CD4-positive, alpha-beta T cell treated with Interleukin-4 for 4 hours (primary cell): ENCODE measurements around the gene BMP8B.
"Not testable (repeated sequence)": the region's sequence is repeated elsewhere in the genome, so short reads cannot be mapped to it uniquely, and the experiment has no call there.

Experiments used
- DNase-seq: peaks from one replicate; pipeline ENCODE4 v3.0.0-alpha.2; 2020

Gene BMP8B

GRCh38 chr1:39812913-39813312, 24.2 kb upstream of the BMP8B start:
- DNase-seq = no peak

- DNase-seq = no peak
Observed at GRCh38 chr1:39808784-39809517, 20.3 kb upstream of the BMP8B start.

GRCh38 chr1:39805385-39805784, 16.7 kb upstream of the BMP8B start:
- DNase-seq = no peak

GRCh38 chr1:39802496-39803260, 14.0 kb upstream of the BMP8B start:
- DNase-seq = no peak

- no peak for DNase-seq
Observed at GRCh38 chr1:39800471-39800835, 11.8 kb upstream of the BMP8B start.

GRCh38 chr1:39799770-39800470, 11.3 kb upstream of the BMP8B start:
- peak; percentile 59 for DNase-seq

GRCh38 chr1:39798859-39799769, 10.4 kb upstream of the BMP8B start:
- DNase-seq = peak; percentile 95

- DNase-seq = no peak
Observed at GRCh38 chr1:39795651-39796050, 7.0 kb upstream of the BMP8B start.

GRCh38 chr1:39791838-39792237, 3.2 kb upstream of the BMP8B start:
- no peak for DNase-seq

- DNase-seq = no peak
Observed at GRCh38 chr1:39789571-39790110, 976 bp upstream of the BMP8B start.

- no peak for DNase-seq
Observed at GRCh38 chr1:39788426-39788757, 273 bp downstream of the BMP8B start.

- not testable (repeated sequence) for DNase-seq
Observed at GRCh38 chr1:39787964-39788363, 701 bp downstream of the BMP8B start.

- DNase-seq = no peak
Observed at GRCh38 chr1:39787468-39787867, 1.2 kb downstream of the BMP8B start.

GRCh38 chr1:39787108-39787375, 1.6 kb downstream of the BMP8B start:
- not testable (repeated sequence) for DNase-seq

- DNase-seq = not testable (repeated sequence)
Observed at GRCh38 chr1:39786303-39787107, 2.2 kb downstream of the BMP8B start.

- DNase-seq = not testable (repeated sequence)
Observed at GRCh38 chr1:39782685-39783084, 6.0 kb downstream of the BMP8B start.

- DNase-seq = no peak
Observed at GRCh38 chr1:39782103-39782502, 6.6 kb downstream of the BMP8B start.

GRCh38 chr1:39781349-39781715, 7.3 kb downstream of the BMP8B start:
- DNase-seq = no peak

GRCh38 chr1:39779821-39780220, 8.8 kb downstream of the BMP8B start:
- no peak for DNase-seq

GRCh38 chr1:39779137-39779536, 9.5 kb downstream of the BMP8B start:
- DNase-seq = no peak

GRCh38 chr1:39778463-39779099, 10.1 kb downstream of the BMP8B start:
- not testable (repeated sequence) for DNase-seq
